Left ventricle myocardium inferior (tissue), 1 donor: ENCODE data around the gene TNN. TPM values are rescaled to one million over a fixed set of nuclear protein-coding genes. Genes with fewer than 3 reads are reported as not detected.
A peak's percentile ranks its signal among the peaks of the same experiment; 100 is the strongest.
"Not testable (repeated sequence)": the region's sequence is repeated elsewhere in the genome, so short reads cannot be mapped to it uniquely, and the experiment has no call there.

ENCODE experiments used
- DNase-seq: peaks from one replicate; pipeline ENCODE4 v3.0.0-alpha.2; 2020
- H3K27ac ChIP-seq: fragments of 200-600 bp; replicated peaks from 2 replicates; pipeline ENCODE4 v1.8.0; 2021
- H3K27me3 ChIP-seq: fragments of 200-600 bp; 2 replicates; pipeline ENCODE4 v1.8.0; 2021; ENCODE audit warnings: low read depth
- H3K36me3 ChIP-seq: fragments of 200-600 bp; 2 replicates; pipeline ENCODE4 v1.8.0; 2021
- H3K4me1 ChIP-seq: fragments of 200-600 bp; 2 replicates; pipeline ENCODE4 v1.8.0; 2021
- H3K4me3 ChIP-seq: fragments of 200-600 bp; 2 replicates; pipeline ENCODE4 v1.8.0; 2021; ENCODE audit warnings: mild to moderate bottlenecking, moderate library complexity
- H3K9me3 ChIP-seq: fragments of 200-600 bp; replicated peaks from 2 replicates; pipeline ENCODE4 v1.8.0; 2021
- intact Hi-C: fragments of 100-400 bp; cut with micrococcal nuclease; formaldehyde crosslinking; loops from one replicate; pipeline ENCODE4 v1.11.0; 2022
- long read RNA-seq: library from polyadenylated mRNA; unstranded; transcript quantifications from one replicate; pipeline ENCODE4 v2.0.0, GENCODE V29; 2021
- total RNA-seq: library from RNA; stranded (reverse); fragmentation: NEBNext Ultra II Directional; extraction: Animal tissue kit (Norgen Biotek cat#: 25700); gene quantifications from one replicate; pipeline ENCODE4 v1.2.1, GENCODE V29; 2021
- TF ChIP-seq, protein P1 (sequence below): fragments of 200-600 bp; IDR thresholded peaks from 2 replicates; pipeline ENCODE4 v1.8.0; 2021; ENCODE audit warnings: antibody characterized with exemption, mild to moderate bottlenecking, borderline replicate concordance
- donor health status: DM: no; HTN: yes; CAD: no; lungs with severe emphysema.

TNN gene, protein sequence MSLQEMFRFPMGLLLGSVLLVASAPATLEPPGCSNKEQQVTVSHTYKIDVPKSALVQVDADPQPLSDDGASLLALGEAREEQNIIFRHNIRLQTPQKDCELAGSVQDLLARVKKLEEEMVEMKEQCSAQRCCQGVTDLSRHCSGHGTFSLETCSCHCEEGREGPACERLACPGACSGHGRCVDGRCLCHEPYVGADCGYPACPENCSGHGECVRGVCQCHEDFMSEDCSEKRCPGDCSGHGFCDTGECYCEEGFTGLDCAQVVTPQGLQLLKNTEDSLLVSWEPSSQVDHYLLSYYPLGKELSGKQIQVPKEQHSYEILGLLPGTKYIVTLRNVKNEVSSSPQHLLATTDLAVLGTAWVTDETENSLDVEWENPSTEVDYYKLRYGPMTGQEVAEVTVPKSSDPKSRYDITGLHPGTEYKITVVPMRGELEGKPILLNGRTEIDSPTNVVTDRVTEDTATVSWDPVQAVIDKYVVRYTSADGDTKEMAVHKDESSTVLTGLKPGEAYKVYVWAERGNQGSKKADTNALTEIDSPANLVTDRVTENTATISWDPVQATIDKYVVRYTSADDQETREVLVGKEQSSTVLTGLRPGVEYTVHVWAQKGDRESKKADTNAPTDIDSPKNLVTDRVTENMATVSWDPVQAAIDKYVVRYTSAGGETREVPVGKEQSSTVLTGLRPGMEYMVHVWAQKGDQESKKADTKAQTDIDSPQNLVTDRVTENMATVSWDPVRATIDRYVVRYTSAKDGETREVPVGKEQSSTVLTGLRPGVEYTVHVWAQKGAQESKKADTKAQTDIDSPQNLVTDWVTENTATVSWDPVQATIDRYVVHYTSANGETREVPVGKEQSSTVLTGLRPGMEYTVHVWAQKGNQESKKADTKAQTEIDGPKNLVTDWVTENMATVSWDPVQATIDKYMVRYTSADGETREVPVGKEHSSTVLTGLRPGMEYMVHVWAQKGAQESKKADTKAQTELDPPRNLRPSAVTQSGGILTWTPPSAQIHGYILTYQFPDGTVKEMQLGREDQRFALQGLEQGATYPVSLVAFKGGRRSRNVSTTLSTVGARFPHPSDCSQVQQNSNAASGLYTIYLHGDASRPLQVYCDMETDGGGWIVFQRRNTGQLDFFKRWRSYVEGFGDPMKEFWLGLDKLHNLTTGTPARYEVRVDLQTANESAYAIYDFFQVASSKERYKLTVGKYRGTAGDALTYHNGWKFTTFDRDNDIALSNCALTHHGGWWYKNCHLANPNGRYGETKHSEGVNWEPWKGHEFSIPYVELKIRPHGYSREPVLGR (N-terminal part only)
- total RNA-seq, result not detected
- long read RNA-seq, result 0 reads

DNA sequence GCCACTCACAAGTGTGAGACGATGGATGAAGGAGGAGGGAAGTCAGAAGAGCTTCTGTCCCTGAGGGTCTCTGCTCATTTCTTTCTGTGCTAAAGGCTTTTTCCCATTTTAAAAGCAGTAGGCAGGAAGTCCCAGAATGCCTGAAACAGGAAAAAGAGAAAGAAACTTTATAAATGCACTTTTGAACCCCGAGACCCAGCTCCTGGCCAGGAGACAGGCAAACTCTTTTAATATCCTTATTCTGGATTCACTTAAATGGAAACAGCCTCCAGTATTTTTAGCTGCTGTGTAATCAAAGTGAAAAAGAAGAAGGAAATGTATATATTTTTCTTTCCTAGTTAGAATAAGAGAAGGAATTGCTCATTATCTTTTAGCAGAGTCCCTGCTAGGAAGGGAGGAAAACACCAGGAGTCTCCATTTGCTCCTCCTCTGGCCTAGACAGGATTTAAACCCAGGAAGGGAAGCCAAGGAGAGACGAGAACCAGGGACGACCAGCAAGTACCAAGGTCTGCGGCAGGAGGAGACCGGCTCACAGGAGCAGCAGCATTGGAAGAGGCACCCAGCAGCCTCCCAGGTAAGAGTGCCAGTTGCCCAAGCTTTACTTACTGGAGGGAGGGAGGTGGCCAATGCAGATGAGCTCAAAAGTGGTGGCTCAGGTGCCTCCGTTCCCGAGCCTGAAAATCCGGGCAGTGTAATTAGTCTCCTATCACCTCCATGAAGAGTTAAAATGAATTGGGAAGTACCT lies at the start of gene TNN:
Gene TNN, plus strand, starts transcription at position 472 of the 745 bp plus-strand sequence. CDS start 9,586 bp downstream, outside the sequence.
- H3K27me3 ChIP-seq, result peaks cover 32% of the 10 kb centered on the region
- DNase-seq, result no peak
- TF ChIP-seq, protein P1, sequence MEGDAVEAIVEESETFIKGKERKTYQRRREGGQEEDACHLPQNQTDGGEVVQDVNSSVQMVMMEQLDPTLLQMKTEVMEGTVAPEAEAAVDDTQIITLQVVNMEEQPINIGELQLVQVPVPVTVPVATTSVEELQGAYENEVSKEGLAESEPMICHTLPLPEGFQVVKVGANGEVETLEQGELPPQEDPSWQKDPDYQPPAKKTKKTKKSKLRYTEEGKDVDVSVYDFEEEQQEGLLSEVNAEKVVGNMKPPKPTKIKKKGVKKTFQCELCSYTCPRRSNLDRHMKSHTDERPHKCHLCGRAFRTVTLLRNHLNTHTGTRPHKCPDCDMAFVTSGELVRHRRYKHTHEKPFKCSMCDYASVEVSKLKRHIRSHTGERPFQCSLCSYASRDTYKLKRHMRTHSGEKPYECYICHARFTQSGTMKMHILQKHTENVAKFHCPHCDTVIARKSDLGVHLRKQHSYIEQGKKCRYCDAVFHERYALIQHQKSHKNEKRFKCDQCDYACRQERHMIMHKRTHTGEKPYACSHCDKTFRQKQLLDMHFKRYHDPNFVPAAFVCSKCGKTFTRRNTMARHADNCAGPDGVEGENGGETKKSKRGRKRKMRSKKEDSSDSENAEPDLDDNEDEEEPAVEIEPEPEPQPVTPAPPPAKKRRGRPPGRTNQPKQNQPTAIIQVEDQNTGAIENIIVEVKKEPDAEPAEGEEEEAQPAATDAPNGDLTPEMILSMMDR, result no peak
- peaks cover 15% of the 10 kb centered on the region for H3K4me1 ChIP-seq
- intact Hi-C loops, result no loop called here
- no peak within 1 kb of the TSS for H3K4me3 ChIP-seq
- H3K36me3 ChIP-seq, result no peaks in the 10 kb centered on the region
- H3K9me3 ChIP-seq, result no peaks in the 10 kb centered on the region
- H3K27ac ChIP-seq, result no peak within 1 kb of the TSS

DNA sequence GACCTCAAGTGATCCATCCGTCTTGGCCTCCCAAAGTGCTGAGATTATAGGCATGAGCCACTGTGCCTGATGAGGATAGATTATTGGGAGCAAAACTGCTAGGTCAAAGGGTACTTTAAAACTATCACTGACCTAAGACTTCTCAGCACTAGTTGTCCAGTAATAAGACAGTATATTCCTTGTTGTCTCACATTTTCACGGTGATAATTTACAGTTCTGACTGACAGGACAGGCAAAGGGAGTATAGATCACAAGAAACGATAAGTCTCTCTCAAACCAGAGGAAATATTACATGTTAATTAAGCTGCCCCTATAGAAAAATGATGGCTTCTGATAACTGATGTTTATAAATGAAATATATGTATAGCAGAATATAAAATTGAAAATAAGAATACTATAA lies 48.1 kb upstream of the TNN start:
- no peaks in the 10 kb centered on the region for H3K9me3 ChIP-seq
- peaks cover 40% of the 10 kb centered on the region for H3K36me3 ChIP-seq
- peaks cover 30% of the 10 kb centered on the region for H3K4me1 ChIP-seq

DNA sequence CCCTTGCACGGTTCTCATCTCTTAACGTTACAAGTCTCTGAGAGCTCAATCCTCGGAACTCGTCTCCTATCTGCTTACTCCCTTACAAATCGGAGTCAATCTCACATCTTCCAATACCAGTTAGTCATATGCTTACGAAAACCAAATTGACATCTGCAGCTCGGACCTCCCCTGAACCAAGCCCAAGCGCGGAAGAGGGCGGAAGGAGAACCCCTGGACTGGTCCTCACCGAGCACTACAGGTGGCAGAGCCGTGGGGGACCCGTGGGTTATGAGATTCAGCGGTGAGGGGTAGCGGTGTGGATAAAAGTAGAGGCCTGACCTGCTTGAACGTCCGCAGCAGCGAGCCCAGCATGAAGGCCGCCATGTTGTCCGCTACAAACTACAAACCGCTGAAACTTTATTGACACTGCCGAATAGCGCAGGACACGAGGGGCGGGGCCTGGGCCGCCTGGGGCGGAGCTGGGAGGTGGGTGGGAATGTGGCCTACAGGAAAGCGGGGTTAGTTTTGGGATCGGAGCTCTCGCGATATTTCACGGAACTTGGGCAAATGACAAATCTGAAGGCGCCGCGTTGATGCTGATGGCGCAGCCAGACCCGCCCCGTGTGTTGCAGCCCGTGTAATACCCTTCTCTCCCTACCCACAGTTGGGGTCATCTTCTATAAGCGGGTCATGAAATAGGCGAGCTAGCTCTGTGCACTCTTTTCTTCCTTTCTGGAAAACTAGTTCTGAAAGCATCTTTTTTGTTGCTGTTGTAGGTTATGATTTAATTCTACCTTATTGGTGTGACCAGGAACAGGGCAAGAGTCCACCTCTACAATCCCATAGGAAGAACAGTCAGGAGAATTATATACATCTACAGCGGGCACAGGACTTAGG lies 44.4 kb upstream of the TNN start, which contains the start of gene MRPS14:
Gene MRPS14, minus strand, starts transcription at position 383 of the 879 bp plus-strand sequence. Its CDS starts 17 bp downstream, at position 366.
- intact Hi-C loops, result no loop called here
- peaks cover 3% of the 10 kb centered on the region for H3K36me3 ChIP-seq
- no peaks in the 10 kb centered on the region for H3K27me3 ChIP-seq
- H3K9me3 ChIP-seq, result no peaks in the 10 kb centered on the region
- TF ChIP-seq, protein P1, result no peak
- H3K27ac ChIP-seq, result peak within 1 kb of the TSS; percentile 85
- peaks cover 30% of the 10 kb centered on the region for H3K4me1 ChIP-seq
- DNase-seq, result peak; percentile 98
- H3K4me3 ChIP-seq, result peak within 1 kb of the TSS; percentile 92

More for the DNA sequence above, 48.1 kb upstream of the TNN start:
- H3K27ac ChIP-seq, result no peak overlapping the region
- no peaks in the 10 kb centered on the region for H3K27me3 ChIP-seq
- intact Hi-C loops, result no loop called here
- no peak overlapping the region for H3K4me3 ChIP-seq
- TF ChIP-seq, protein P1, result no peak
- no peak for DNase-seq

DNA sequence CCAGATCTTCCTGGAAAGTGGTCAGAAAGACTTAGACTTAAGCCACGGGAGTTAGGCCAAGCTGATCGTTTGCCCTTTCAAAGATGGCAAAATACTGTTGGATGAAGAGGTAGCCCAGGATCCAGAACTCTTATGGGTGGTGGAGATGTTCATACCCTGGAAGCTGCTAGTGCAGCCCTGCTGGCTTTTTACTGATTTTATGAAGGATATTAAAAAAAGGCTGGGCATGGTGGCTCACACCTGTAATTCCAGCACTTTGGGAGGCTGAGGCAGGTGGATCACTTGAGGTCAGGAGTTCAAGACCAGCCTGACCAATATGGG lies 43.8 kb upstream of the TNN start:
- H3K9me3 ChIP-seq, intact Hi-C loops: not testable (repeated sequence)
- peak overlapping the region; percentile 92 for H3K4me3 ChIP-seq

DNA sequence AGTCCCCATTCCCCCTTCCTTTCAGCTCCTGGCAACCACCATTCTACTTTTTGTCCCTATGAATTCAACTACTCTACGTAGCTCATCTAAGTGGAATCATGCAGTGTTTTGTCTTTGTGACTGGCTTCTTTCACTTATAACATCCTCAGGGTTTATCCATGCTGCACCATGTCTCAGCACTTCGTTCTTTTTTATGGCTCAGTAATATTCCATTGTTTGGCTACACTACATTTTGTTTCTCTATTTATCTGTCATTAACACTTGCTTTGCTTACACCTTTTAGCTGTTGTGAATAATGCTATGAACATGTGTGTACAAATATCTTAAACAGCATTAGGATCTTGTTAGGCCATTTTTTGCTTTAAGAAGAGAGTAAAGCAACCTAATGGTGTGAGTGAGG lies 42.9 kb upstream of the TNN start:
- Histone ChIP-seq H3K27ac (no peak overlapping the region), H3K27me3 (no peaks in the 10 kb centered on the region), H3K36me3 (no peaks in the 10 kb centered on the region), H3K4me3 (no peak overlapping the region), H3K9me3 (no peaks in the 10 kb centered on the region), H3K4me1 (peaks cover 30% of the 10 kb centered on the region)
- no peak for DNase-seq
- TF ChIP-seq, protein P1, result no peak
- intact Hi-C loops, result no loop called here

More for the DNA sequence above, 43.8 kb upstream of the TNN start:
- not testable (repeated sequence) for H3K36me3 ChIP-seq, DNase-seq, H3K27me3 ChIP-seq
- Histone ChIP-seq H3K27ac (peak overlapping the region; percentile 85), H3K4me1 (peaks cover 30% of the 10 kb centered on the region)
